OCI-LY7 (cell line): ENCODE measurements around the gene PSMD1.

Experiments
- CTCF ChIP-seq: fragments of 200-600 bp; sonication (generic); conservative IDR thresholded peaks from 2 replicates; pipeline ENCODE4 v1.5.1; 2014; ENCODE audit warnings: mild to moderate bottlenecking, antibody characterized with exemption, low read length, moderate library complexity, mixed read lengths
- EZH2phosphoT487 ChIP-seq: fragments of 200-600 bp; sonication (generic); IDR thresholded peaks from 2 replicates; pipeline ENCODE4 v1.6.1; 2018; ENCODE audit warnings: low read depth, borderline replicate concordance, mild to moderate bottlenecking, mixed run types, antibody characterized with exemption, low read length, moderate library complexity, mixed read lengths

DNA sequence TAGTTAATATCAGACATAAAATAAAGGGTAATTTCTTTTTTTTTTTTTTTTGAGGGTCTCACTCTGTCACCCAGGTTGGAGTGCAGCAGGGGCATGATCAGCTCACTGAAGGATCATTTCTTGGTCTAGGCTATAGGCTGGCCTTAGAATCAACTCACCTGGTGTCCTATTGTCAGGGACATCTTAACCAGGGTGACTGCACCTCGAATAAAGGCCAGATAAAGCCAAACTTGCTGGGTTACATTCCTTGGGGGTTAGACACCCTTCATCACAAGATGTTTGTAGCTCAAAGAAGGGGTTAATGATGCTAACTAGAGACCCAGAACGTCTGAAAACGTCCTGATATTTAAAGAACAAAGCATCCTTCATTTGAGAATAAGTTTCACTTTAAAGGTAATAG lies 42.8 kb upstream of the PSMD1 start:
- no peak for TF ChIP-seq CTCF
- no peak for TF ChIP-seq EZH2phosphoT487
